ELF-1 (cell line): ENCODE results near the gene MAP2.

ENCODE experiments used
- DNase-seq: peaks from one replicate; pipeline ENCODE4 v3.0.0-alpha.2; 2016; ENCODE audit warnings: low read depth, low spot score

The MAP2 gene

DNA sequence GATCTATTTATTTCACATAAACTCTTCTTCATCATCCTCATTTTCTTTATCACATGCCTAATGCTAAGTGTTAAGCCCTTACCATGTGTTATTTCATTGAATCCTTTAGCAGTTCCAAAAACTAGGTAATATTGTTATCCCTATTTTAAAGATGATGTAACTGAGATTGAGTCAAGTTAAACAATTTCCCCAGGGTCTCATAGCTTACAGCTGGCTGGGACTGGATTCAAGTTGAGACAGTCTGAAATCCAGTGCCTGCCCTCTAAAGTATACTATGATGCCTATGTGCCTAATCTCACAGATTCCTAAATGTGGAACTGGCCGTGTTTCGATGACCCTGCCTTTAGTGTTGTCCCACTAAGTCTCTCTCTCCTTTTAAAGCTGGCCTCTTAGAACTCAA is 108.5 kb downstream of the MAP2 start:
- no peak for DNase-seq

DNA sequence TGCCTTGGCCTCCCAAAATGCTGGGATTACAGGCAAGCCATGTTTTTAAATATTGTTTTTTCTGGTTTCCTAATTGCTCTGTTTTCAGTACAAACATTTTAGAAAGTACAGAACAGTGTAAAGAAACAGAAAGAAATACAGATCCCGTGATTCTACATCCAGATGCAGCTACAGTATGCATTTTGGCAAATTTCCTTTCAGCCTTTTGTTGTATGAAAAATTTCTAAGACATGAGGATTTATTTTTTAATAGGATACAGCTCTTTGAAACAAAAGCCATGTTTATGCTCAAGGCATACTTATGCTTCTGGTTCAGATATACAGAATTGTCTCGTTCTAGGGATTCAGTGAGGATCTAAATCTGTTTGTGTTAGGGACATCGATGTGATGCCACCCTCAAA is 109.5 kb downstream of the MAP2 start:
- no peak for DNase-seq

DNA sequence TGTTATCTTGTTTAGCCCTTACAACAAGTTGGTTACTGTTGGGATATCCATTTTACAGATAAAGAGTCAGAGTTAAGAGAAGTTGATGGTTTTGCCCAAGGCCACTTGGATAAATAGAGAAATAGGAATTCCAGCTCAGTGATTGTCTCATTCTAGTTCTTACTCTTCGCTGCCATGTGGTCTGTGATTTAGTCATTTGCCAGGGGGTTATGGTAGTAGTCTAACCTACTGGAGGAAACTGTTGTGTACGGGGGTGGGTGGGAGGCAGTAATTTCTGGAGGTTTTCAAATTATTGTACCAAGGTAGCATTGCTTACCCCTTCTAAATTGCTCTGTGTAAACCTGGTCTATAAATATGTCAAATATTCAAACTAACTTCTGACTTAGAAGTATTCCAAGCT is 110.4 kb downstream of the MAP2 start:
- DNase-seq = no peak

DNA sequence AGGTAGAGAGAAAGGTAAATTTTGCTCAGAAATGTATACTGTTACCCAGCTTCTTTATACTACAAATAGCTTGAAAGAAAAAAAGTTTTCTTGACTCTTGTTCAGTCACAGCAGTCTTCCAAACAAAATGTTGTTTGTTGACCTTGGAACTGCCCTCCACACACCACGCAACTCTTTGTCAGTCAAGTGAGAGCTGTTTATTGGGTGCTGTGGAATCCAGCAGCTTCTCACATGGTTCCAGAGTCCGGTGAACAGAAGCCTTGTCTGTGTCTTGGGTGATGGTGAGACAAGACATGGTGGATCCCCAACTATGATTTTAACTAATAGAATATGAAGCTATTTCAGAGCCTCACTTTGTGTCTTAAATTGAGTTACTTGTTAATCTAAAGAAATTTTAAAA is 112.5 kb downstream of the MAP2 start:
- no peak for DNase-seq

DNA sequence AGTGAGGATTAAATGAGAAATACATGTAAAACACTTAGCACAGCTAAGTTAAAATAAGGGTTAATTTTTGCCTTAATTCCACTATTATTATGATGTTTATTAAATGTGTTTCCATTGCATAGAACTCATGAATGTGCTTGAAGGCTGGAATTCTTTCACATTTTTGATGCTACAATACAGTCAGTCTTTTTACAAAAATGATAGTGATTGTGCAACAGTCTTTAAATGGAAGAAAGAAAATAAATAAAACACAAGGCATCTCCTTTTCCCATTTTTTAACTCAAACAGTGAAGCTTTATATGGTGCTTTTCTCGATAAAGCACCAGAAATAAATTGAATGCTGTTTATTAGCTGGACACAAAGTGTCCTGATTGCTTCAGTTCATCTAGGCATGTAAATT is 123.9 kb downstream of the MAP2 start:
- DNase-seq = no peak

DNA sequence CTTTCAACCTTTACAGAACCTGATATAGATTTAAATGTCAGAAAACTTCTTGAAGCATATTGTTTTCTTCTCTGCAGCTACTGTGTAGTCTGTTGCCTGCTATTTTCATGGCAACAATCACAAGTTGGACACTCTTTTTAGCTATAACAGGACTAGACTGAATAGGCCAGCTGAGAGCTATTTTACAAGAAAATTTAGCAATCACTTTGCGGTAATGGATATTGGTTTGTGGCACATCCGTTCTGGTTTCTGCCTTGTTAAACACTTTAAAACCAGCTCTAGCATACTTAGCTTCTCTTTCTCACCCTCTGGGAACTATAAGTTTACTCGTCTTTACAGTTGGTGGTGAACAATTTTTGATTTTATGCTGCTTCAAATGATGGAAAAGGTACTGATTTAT is 125.7 kb downstream of the MAP2 start:
- no peak for DNase-seq

DNA sequence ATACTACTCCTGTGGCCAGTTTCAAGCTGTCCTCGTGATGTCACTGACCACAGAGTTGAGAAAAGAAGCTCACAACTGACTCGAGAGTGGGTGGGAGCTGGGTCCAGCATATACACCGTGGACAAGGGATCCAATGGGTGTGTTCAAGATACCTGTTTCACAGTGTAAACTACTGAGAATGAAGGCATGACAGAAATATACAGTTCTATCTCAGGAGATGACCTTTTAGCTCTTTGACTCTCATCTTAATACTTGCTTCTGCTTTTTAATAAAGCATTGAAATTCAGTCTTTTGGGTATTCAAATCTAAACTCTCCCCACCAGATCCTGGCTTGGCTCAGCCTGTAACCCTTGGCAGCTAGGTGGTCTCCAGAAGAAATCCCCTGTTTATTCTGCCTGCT is 130.1 kb downstream of the MAP2 start:
- DNase-seq = no peak

DNA sequence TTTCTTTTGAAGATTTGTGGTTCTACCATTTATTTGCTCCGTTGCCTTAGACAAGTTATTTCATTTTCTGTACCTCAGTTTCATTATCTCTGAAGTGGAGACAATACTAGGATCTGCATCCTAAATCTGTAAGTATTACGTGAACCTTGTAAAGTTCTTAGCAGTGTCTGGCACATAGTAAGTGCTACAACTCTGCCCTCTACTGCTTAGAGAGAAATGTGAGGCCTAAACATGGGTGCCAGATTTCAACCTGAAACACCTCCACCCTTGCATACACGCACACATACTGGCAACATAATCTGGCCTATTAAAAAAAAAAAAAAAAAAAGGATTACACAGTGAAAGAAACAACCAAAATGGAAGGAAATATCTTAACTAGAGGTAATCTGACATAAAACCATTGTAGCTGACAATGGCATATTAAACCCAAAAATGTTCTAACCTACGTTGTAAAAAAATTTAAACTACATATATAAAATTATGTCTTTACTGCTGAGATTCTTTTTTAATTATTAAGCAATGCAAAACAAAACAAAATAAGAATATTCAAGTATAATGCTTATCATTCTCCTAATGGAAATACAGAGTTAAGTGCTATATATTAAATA is 132.6 kb downstream of the MAP2 start:
- no peak for DNase-seq

DNA sequence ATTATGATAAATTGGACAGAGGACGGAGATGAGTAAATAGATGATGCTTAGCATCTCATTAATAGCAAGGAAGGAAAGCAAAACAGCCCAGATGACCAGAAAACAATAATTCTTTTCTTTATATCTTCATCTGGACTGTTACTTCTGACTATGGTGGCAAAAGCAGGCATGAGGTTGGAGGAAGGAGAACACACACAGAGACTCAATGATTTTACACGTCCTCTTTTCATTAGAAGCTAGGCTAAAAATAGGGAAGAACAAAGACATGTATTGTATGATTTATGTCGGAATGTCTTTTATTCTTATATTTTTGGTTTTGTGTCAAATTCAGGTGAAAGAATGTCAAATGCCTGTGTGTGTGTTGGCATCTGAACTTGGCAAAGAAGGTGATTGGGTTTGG is 137.1 kb downstream of the MAP2 start:
- DNase-seq = no peak

DNA sequence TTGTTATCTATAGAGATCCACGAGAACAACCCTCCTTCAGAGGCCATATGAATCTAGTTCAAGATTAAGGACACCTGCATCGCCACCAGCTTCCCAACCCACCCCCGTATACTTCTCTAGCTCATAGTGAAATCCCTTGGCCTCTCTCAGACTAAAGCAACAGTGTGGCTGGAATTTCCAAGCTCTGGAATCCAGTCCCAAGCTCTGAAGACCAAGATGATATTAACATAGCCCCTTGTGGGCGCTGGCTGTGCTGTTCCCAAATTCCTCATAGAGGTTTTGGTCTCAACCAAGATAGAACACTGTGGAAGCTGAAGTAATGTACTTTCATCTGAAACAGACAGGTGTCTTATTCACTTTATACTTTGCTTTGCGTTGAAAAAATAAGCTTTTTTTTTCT is 139.6 kb downstream of the MAP2 start:
- no peak for DNase-seq

DNA sequence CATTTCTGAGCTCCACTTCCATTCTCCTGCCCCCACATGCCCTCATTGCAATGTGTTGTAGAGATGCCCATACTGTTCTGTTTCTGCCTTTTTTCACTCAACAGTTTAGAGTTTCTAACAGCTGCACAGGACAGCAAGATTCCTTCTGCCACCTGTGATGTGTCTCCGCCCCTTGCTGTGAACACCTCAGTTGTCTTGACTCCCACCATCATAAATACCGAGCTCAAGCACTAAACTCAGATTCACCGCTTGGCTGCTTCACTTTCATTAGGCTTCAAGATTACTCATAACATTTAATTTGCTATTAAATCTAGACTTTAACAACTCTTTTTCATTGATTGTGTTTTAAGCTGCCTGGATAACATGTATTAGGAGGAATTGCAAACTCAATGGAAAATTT is 141.0 kb downstream of the MAP2 start:
- DNase-seq = no peak

DNA sequence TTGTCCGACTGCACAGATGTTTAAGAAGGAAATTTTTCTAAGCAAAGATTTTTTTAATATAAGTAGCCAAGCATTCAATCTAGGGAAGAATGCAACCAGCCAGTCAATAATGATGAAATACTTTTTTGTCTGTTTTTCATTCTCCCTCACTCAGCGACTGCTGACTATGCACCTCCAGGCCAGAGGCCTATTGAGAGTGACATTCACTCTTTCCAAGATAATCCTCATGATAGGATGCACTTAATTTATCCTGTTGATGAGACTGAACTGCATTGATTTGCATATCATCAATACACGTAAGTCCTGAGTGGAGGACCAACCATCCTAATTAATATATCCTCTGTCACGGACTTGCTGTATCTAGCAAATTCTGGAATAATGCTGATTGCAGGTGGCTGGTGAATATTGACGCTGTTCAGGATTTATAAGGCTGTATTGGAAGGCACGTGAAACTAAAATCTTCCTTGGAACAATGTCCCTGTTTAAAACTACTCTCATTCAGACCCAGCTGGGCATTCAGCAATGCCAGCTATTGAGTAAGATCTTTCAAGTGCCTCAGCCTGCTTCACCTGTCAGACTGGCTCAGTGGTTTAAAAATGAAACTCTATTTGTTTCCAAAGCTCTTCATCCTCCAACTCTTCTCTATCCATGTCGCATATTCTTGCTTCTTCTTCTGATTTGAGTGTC is 142.2 kb downstream of the MAP2 start:
- no peak for DNase-seq

DNA sequence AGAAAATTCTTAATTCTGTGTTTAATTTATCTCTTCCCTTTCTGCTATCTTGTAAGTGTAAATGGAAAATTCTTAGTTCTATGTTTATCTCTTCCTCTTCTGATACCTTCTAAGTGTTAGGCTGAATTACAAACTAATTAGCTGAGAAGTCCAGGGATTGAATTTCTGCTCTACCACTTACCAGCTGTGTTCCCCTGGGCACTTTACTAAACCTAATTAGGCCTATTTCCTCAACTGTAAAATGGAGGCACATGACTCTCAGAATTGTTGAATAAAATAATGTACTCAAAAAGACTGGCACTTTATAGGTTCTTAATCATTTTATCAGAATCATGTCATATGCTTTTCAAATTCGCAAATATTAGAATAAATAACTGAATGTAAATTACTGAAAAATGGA is 146.3 kb downstream of the MAP2 start:
- no peak for DNase-seq

DNA sequence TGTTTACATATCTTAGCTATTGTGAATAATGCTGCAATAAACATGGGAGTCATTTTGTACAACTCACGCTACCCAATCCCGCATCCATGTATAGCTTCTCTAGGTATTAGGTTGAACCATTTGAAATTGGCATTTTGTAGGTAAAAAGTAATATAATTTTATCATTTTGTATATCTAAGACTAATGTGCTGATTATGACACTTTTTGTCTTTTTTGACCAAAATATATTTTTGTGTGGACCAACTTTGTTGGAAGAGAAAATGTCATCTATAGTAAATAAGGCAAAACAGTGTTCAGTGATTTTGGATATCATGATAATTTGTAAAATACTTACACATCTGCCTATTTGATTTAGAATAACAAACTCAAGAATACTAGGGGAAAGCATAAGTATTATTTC is 150.7 kb downstream of the MAP2 start:
- DNase-seq = no peak

DNA sequence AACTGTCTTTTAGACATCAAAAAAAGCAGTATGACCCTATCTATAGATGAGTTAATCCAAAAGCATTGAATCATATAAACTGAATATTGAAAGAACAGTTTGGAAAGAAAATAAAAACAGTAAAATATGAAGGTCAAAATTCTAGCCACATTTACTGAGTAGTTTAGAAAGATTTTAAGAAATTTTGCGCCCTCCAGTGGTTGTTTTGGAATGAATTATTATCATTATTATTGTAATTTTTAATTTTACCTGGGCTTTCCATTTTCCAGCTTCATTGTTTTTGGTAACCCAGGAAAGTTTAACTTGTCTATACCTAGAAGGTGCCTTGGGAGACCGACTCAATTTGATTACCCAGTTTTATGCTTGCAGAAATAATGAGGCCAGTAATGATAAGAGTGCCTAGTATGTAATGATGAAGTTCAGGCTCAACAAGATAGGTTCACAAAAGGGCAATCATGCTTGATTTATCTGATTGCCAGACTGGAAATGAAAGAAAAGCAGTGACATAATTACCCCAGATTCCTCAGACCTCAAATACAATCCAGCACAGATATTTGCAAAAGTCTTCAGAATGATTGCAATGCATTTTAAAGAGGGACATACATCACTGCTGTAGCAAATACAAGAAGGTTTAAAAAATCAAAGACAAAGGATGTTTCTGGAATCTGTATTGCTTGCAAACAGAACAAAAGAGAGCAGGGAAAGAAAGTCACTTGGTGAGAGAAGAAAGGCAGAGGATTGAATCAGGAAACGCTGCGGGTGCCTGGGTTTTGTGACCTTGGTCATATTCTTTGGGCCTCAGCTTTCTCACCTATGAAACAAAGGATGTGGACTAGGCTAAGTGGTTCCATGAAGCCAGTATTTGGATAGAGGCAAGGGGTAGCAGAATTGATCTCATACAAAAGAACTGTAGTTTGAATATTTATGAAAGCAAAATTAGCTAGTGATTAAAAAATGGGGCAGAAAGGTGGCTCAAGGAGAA is 153.8 kb downstream of the MAP2 start:
- peak; percentile 4 for DNase-seq

DNA sequence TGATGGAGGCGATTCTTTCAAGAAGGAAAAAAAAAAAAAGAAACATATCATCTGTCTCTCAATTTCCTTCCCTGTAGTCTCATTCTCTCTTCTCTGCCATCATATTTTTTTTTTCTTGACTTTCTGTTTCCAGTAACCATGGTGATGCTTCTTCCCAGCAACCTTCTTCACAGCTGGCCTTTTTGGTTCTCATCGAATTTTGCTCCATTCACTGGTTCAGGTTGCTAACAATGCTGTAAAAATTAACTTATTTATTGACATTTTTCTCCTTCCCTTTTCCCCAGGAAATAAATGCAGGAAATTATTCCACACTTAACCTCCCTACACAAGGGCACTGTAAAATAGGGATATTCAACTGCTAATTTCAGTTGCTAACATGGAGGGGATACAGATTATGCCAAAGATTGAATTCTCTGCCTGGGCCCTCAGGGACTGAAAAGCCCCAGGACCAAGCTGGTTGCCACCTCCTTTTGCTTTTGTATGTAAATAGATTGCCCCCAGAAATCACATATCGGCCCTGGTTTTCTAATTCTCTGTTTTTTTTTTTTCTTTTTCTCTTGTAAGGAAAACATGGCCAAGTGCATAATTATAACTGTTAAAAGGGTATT is 154.7 kb downstream of the MAP2 start:
- no peak for DNase-seq

DNA sequence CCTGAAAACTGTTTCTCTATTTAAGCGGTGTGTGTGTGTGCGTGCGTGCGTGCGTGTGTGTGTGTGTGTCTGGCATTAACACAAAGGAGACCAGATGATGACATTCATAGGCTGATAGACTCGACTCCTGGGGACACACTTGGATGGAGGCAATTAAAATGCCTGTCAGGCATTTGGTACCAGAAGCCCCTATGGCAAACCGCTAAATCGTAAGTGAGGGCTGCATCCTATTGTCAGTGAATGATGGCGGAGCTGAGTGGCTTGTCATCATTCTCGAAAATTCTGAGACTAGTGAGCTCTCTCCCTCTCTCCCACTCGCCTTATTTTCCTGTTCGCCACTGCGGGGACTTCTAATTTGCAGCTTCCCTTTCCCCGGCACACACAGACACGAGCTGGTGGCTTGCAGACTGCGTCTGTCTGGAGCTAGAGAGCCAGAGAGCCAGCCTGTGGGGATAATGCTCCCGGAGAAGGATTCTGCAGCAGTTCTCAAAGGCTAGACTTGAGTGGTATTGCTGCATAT is 155.4 kb downstream of the MAP2 start:
- peak; percentile 38 for DNase-seq

DNA sequence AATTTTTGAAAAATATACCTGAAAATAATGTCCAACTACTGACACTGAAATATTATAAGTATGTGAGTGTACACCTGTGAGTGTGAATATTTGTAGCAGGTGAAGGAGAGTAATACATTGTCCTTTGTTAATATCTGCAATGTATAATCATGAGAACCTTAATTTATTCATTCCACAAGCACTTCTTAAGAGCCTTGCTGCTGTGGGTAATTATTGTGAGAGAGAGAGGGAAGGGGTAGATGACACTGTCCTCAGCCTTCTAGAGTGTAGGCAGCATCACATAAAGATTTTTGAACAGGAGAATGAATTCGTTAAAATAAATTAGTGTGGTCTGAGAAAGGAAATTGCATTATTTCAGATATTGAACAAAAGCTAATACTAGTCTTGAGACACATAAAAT is 157.2 kb downstream of the MAP2 start:
- no peak for DNase-seq

DNA sequence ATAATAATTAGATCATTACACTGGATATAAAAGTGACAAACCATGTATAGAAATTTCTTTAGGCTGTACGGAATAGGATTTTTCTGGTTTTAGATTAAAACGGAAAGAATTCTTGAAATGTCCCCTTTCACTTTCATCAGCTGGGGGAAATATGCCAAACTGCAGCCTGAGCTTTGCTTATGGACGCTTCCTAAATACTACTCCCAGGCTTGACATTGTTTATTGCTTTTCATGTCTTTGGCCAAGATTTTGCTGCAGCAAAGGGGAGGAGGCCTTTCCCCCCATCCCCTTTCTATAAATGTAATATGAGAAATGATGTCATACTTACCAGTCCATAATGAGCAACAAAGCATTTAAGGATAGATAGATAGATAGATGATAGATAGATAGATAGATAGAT is 158.4 kb downstream of the MAP2 start:
- no peak for DNase-seq

DNA sequence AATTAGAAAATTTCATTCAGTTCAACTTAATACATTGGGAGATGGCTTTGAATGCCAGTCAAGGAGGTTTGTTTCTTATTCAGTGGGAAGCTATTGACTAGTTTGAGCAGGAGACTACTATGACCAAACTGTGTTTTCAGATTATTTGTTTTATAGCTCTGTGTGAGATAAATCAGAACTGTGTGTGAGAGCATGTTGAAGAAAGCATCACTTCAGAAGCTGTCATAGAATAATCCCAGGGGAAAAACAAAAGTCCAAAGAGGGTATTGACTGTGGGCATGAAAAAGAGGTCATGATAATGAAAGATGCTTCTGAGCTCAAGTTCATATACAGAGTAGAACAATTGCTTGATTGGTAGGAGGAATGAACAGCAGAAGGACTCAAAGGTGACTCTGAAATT is 160.6 kb downstream of the MAP2 start:
- DNase-seq = no peak

DNA sequence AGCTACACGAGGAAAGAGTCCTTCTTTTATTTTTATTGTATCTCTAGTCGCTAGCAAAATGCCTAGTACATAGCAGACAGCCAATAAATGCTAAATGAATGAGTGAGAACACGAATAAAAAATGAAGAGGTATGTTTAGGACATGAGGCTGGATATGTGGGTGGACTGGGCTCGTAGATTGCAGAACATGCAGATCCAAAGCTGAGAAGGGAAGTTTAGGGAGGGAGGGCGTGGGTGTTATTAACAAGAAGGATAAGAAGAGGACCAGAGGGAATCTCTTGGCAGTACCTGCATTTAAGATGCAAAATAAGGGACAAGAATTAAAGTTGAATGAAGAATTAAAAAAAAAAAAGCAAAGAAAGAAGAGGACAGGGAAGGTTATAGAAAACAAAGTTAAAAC is 161.1 kb downstream of the MAP2 start:
- DNase-seq = no peak

DNA sequence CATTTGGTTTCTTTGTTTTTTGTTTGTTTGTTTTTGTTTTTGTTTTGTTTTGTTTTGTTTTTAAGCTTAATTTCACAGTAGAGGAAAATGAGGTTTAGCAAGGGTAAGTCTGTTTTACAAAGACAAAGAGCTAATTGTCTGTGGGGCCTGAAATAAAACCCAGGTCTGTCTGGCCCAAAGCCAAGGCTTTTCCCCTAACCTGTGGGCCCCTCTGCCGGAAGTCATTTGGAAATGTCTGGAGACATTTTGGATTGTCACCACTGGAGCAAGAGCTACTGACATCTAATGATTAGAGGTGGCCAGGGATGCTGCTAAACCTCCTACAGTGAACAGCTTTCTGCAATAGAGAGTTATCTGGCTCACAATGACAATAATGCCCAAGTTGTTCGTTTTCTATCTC is 167.2 kb downstream of the MAP2 start:
- no peak for DNase-seq
